ENCODE data around the gene CAMTA1. TPM values are rescaled to one million over a fixed set of nuclear protein-coding genes. Genes with fewer than 3 reads are reported as not detected.

The CAMTA1 gene
- polyA plus RNA-seq, 5 donors = 41.0 to 56.5 (median 48.5) TPM

DNA sequence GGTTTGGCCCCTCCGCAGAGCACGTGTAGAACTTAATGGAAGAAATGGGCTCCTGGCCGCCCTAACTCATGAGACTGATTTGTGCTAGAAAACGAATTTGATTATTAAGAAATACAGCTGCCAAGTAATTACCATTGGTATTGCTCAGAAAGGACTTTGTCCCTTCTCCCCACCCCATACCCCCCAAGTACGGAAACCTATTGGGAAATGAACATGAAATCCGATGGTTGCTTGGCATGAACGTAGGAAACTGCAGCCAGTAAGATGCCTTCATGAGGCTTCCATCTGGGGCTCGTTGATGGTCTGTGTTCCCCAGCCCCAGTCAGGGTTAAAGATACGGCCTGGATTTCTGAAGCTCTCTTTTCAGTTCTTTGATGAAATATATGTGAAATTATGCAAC lies 1020.2 kb downstream of the CAMTA1 start:
- no peak for DNase-seq

DNA sequence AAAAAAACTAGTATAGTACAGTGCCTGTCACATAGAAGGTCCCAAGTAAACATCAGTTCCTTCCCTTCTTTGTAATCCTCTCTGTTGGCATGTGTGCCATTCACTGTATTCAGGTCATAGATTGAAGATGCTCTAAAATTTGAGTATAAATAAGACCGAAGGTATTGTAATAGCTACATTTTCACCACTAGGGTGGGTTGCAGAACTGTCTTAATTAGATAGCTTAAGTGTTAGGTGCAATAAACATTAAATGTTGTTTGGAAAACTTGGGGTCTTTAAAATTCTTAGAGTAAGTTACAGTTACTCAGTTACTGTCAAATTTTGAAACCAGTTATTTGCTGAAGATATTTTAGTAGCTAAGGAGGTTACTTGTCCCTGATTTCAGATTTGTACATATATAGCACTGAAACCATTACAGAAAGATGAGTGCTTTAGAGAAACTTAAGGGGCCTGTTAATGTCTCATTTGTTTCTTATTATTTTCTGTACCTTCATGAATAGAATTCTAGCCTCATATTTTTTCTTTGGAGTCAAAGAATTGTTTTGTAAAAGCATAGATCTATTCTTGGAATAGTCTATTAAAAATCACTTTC lies 1023.1 kb downstream of the CAMTA1 start:
- DNase-seq = no peak

DNA sequence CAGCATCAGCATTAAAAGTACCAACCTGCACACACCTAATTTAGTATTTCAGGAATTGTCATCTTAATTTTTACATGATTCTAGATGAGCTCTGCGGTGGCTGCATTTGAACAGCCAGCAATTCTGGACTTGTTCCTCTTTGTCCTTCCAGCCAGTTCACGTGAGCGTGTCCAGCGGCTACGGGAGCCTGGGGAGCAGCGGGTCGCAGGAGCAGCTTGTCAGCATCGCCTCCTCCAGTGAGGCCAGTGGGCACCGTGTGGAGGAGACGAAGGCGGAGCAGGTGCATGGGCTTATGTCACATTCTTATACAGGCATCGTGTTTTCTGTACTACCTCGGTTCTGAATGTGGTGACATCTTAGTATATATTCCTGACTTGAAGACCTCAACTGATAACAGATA lies 1024.5 kb downstream of the CAMTA1 start:
- DNase-seq = no peak

DNA sequence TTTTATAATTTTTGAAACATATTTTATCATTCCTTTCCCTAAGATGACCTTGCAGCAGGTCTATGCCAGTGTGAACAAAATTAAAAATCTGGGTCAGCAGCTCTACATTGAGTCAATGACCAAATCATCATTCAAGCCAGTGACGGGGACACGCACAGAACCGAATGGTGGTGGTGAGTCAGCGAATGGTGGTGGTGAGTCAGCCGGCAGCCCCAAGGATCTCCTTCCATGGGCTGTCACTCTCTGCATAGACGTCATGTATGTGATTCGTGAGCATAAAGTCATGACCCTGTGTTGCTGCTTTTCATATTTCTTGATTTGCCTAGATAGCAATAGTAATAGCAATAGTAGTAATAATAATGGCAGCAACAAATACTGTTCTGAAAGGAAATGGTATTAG lies 1025.1 kb downstream of the CAMTA1 start:
- no peak for DNase-seq

DNA sequence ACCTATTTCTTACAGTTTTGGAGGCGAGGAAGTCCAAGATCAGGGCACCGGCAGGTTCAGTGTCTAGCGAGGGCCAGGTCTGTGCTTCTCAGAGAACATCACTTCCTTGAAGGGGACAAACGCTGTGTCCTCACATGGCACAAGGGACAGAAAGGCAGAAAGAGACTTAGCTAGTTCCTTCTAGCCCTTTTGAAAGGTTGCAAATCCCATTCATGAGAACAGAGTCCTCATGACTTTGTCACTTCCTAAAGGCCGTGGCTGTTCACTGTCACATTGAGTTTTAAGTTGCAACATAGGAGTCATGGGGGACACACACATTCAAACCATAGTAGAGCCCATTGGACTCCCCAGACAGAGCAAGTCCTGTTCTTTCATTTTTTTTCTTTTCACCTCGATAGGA lies 1026.2 kb downstream of the CAMTA1 start:
- no peak for DNase-seq

DNA sequence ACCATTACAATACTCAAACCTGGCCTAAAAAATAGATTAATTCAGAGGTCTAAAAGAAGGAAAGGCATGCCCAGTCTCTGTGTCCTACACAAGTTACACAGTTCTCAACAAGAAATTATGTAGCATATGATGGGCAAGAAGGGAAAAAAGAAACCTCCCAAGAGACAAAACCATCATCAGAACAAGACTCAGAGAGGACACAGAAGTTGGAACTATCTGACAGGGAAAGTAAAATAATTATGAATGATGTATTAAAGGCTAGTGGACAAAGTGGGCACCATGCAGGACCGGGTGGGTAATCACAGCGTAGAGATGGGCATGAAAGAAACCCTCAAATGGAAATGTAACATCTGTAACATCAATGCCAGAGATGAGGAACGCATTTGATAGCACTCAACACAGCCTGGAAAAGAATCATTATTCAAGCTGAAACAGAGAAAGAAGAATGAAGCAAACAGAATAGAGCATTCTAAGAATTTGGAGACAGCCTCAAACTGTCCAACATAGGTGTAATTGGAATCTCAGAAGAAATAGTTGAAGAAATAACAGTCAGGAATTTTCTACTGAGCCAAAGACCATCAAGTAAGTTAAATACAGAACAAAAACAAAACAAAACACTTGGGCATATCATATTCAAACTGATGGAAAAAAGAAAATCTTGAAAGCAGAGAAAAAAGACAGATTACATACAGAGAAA lies 1028.6 kb downstream of the CAMTA1 start:
- no peak for DNase-seq

Other genes with a start within 250 kb of the CAMTA1 start
- gene NOL9, start 230.9 kb upstream of the CAMTA1 start, polyA plus RNA-seq (ENCODE audit: insufficient read depth in 1 of 5, insufficient read length in 5 of 5, low replicate concordance in 1 of 5) = 10 to 100 TPM; 15.2 to 24.4 (median 22.4) TPM
- gene TAS1R1, start 230.1 kb upstream of the CAMTA1 start, polyA plus RNA-seq (ENCODE audit: insufficient read depth in 1 of 5, insufficient read length in 5 of 5, low replicate concordance in 1 of 5) = under 1 TPM in 4 of 5 donors, not detected in 1; 0.17 to 0.54 (median 0.19) TPM
- 10 to 100 TPM; 22.8 to 37.6 (median 32.7) TPM for gene ZBTB48, start 205.5 kb upstream of the CAMTA1 start, polyA plus RNA-seq (ENCODE audit: insufficient read depth in 1 of 5, insufficient read length in 5 of 5, low replicate concordance in 1 of 5)
- 10 to 100 TPM in 4 of 5 donors, 1 to 10 TPM in 1; 8.4 to 17.4 (median 13.2) TPM for gene KLHL21, start 182.6 kb upstream of the CAMTA1 start, polyA plus RNA-seq (ENCODE audit: insufficient read depth in 1 of 5, insufficient read length in 5 of 5, low replicate concordance in 1 of 5)
- gene PHF13, start 171.7 kb upstream of the CAMTA1 start, polyA plus RNA-seq (ENCODE audit: insufficient read depth in 1 of 5, insufficient read length in 5 of 5, low replicate concordance in 1 of 5) = 10 to 100 TPM; 16.1 to 21.2 (median 20.7) TPM
- 10 to 100 TPM; 13.1 to 24.1 (median 17.8) TPM for gene THAP3, start 160.6 kb upstream of the CAMTA1 start, polyA plus RNA-seq (ENCODE audit: insufficient read depth in 1 of 5, insufficient read length in 5 of 5, low replicate concordance in 1 of 5)
- 10 to 100 TPM; 41.1 to 46.5 (median 45.7) TPM for gene DNAJC11, start 83.6 kb upstream of the CAMTA1 start, polyA plus RNA-seq (ENCODE audit: insufficient read depth in 1 of 5, insufficient read length in 5 of 5, low replicate concordance in 1 of 5)